Keratinocyte (primary cell): Measurements from ENCODE around the gene TSPEAR. TPM values are rescaled to one million over a fixed set of nuclear protein-coding genes. Genes with fewer than 3 reads are reported as not detected.

Experiments
- DNase-seq: peaks from one replicate; pipeline ENCODE4 v3.0.0-alpha.2; 2011; ENCODE audit warnings: low read depth, missing footprints, low spot score
- FAIRE-seq: peaks from 2 replicates; lab custom pipeline; 2011; peaks lifted over from hg19 to GRCh38; lab: Jason Lieb, UNC
- H2AFZ ChIP-seq: 2 replicates; pipeline ENCODE4 v1.6.0; 2012; ENCODE audit warnings: low read length, control low read depth, inconsistent platforms; ENCODE audit not compliant: control insufficient read depth
- H3K27ac ChIP-seq: 2 replicates; pipeline ENCODE4 v1.5.1; 2011; ENCODE audit warnings: low read length; ENCODE audit not compliant: control insufficient read depth, insufficient read depth
- H3K27me3 ChIP-seq: 3 replicates; pipeline ENCODE4 v1.6.0; 2011; ENCODE audit warnings: low read length; ENCODE audit not compliant: control insufficient read depth, insufficient read depth; ENCODE audit errors: extremely low read depth
- H3K36me3 ChIP-seq, 2 experiments: 2 replicates in 1 of 2; 3 replicates in 1 of 2; pipeline ENCODE4 v1.5.1; 2011; ENCODE audit warnings: low read length in 2 of 2, mild to moderate bottlenecking in 1 of 2; ENCODE audit not compliant: control insufficient read depth in 2 of 2, insufficient read depth in 2 of 2; ENCODE audit errors: extremely low read depth in 1 of 2
- H3K4me1 ChIP-seq: 3 replicates; pipeline ENCODE4 v1.5.1; 2011; ENCODE audit warnings: low read length; ENCODE audit not compliant: control insufficient read depth, insufficient read depth; ENCODE audit errors: extremely low read depth
- H3K4me2 ChIP-seq: 3 replicates; pipeline ENCODE4 v1.6.0; 2011; ENCODE audit warnings: low read depth, low read length; ENCODE audit not compliant: control insufficient read depth, insufficient read depth; ENCODE audit errors: extremely low read depth
- H3K4me3 ChIP-seq, 3 experiments: fragments of 200-600 bp in 1 of 3; sonication (generic) in 1 of 3; 2 replicates in 2 of 3; 3 replicates in 1 of 3; pipeline ENCODE4 v1.5.1; 2011 to 2016; ENCODE audit warnings: low read length in 3 of 3, mild to moderate bottlenecking in 3 of 3, control low read depth in 2 of 3, inconsistent platforms in 1 of 3, low read depth in 1 of 3, mixed read lengths in 1 of 3, mixed run types in 1 of 3, moderate library complexity in 1 of 3; ENCODE audit not compliant: control insufficient read depth in 2 of 3, insufficient read depth in 2 of 3; ENCODE audit errors: extremely low read depth in 1 of 3
- H3K79me2 ChIP-seq: 2 replicates; pipeline ENCODE4 v1.6.0; 2012; ENCODE audit warnings: low read length; ENCODE audit not compliant: control insufficient read depth, insufficient read depth
- H3K9ac ChIP-seq: 3 replicates; pipeline ENCODE4 v1.6.0; 2011; ENCODE audit warnings: low read length; ENCODE audit not compliant: control insufficient read depth, insufficient read depth; ENCODE audit errors: extremely low read depth
- H3K9me1 ChIP-seq: 3 replicates; pipeline ENCODE4 v1.6.0; 2011; ENCODE audit warnings: low read length; ENCODE audit not compliant: control insufficient read depth, insufficient read depth; ENCODE audit errors: extremely low read depth
- H3K9me3 ChIP-seq: 2 replicates; pipeline ENCODE4 v1.5.1; 2012; ENCODE audit warnings: low read depth, low read length; ENCODE audit not compliant: control insufficient read depth
- H4K20me1 ChIP-seq: 3 replicates; pipeline ENCODE4 v1.6.0; 2011; ENCODE audit warnings: low read length; ENCODE audit not compliant: control insufficient read depth, insufficient read depth; ENCODE audit errors: extremely low read depth
- EZH2 ChIP-seq: IDR thresholded peaks from one replicate; pipeline ENCODE4 v1.6.1; 2012; ENCODE audit warnings: inconsistent platforms, mild to moderate bottlenecking, low read length, moderate library complexity
- dilution Hi-C: fragments of 300-500 bp; cut with MboI; formaldehyde crosslinking; loops from one replicate; pipeline ENCODE4 v1.7.0; 2020; ENCODE audit warnings: low sequenced_read_pairs; ENCODE audit not compliant: extremely low pct_ligation_motif_present
- polyA plus RNA-seq, 5 experiments: library from polyadenylated mRNA; depleted of rRNA in 3 of 5; stranded (reverse) in 3 of 5; stranded (forward) in 1 of 5; unstranded in 1 of 5; fragments of >200 nt; gene quantifications; 1 replicate in 1 of 5; 2 replicates in 3 of 5; 3 replicates in 1 of 5; pipeline versions ENCODE4 v1.2.1 to v1.2.3, GENCODE V29; 2011 to 2012; ENCODE audit warnings: missing spikeins in 2 of 5, low read depth in 1 of 5, low replicate concordance in 1 of 5
- TF ChIP-seq, protein P1 (sequence below), 3 experiments: IDR thresholded peaks in 1 of 3; conservative IDR thresholded peaks in 1 of 3; optimal IDR thresholded peaks in 1 of 3; 2 replicates in 2 of 3; 3 replicates in 1 of 3; pipeline versions ENCODE3 to v1.5.1; 2011; ENCODE audit warnings: low read length in 3 of 3, mild to moderate bottlenecking in 3 of 3, moderate library complexity in 2 of 3, control low read depth in 1 of 3, inconsistent platforms in 1 of 3; ENCODE audit not compliant: insufficient read depth in 2 of 3; ENCODE audit errors: extremely low read depth in 1 of 3

The TSPEAR gene
- polyA plus RNA-seq, 1 donor (not counting 4 experiments of a cell fraction or from before 2014, with no cell fraction given), result 0.12 TPM

GRCh38 chr21:44749116-44749758 is 37.9 kb upstream of the TSPEAR start:
- no peak for TF ChIP-seq EZH2
- TF ChIP-seq, protein P1, sequence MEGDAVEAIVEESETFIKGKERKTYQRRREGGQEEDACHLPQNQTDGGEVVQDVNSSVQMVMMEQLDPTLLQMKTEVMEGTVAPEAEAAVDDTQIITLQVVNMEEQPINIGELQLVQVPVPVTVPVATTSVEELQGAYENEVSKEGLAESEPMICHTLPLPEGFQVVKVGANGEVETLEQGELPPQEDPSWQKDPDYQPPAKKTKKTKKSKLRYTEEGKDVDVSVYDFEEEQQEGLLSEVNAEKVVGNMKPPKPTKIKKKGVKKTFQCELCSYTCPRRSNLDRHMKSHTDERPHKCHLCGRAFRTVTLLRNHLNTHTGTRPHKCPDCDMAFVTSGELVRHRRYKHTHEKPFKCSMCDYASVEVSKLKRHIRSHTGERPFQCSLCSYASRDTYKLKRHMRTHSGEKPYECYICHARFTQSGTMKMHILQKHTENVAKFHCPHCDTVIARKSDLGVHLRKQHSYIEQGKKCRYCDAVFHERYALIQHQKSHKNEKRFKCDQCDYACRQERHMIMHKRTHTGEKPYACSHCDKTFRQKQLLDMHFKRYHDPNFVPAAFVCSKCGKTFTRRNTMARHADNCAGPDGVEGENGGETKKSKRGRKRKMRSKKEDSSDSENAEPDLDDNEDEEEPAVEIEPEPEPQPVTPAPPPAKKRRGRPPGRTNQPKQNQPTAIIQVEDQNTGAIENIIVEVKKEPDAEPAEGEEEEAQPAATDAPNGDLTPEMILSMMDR (optimal IDR thresholded peaks at IDR 0.05 in 1 of 3, IDR thresholded peaks at IDR 0.05 in 1 of 3, conservative IDR thresholded peaks at IDR 0.05 in 1 of 3; ENCODE audit: extremely low read depth in 1 of 3, insufficient read depth in 2 of 3, low read length in 3 of 3), result no peak
- Histone ChIP-seq H3K36me3 (no peaks in the 10 kb centered on the region), H3K27ac (peak overlapping the region; percentile 58), H3K4me2 (peak overlapping the region; percentile 89), H2AFZ (peak overlapping the region; percentile 20), H3K4me3 (peak overlapping the region; percentile 33 to 56 (median 51)), H4K20me1 (no peaks in the 10 kb centered on the region), H3K9ac (peak overlapping the region; percentile 63), H3K9me1 (no peaks in the 10 kb centered on the region), H3K9me3 (no peaks in the 10 kb centered on the region), H3K4me1 (peaks cover 53% of the 10 kb centered on the region), H3K79me2 (peaks cover 13% of the 10 kb centered on the region), H3K27me3 (no peaks in the 10 kb centered on the region)
- dilution Hi-C loops, result loop anchor here (25.0 kb wide), 1 partner anchor 262 kb away; no protein-coding TSS in a partner anchor
- DNase-seq, result no peak
- FAIRE-seq, result no peak

- Histone ChIP-seq H3K9me1 (no peaks in the 10 kb centered on the region), H3K79me2 (peaks cover 13% of the 10 kb centered on the region), H3K4me2 (peak overlapping the region; percentile 89), H3K27me3 (no peaks in the 10 kb centered on the region), H3K4me3 (peak overlapping the region; percentile 33 to 56 (median 51)), H3K9me3 (no peaks in the 10 kb centered on the region), H2AFZ (peak overlapping the region; percentile 20), H3K4me1 (peaks cover 50% of the 10 kb centered on the region), H3K27ac (no peak overlapping the region), H4K20me1 (no peaks in the 10 kb centered on the region), H3K36me3 (no peaks in the 10 kb centered on the region), H3K9ac (peak overlapping the region; percentile 63)
- dilution Hi-C loops, result loop anchor here (25.0 kb wide), 1 partner anchor 261 kb away; no protein-coding TSS in a partner anchor
- TF ChIP-seq, protein P1 (optimal IDR thresholded peaks at IDR 0.05 in 1 of 3, IDR thresholded peaks at IDR 0.05 in 1 of 3, conservative IDR thresholded peaks at IDR 0.05 in 1 of 3; ENCODE audit: extremely low read depth in 1 of 3, insufficient read depth in 2 of 3, low read length in 3 of 3), result no peak
- no peak for TF ChIP-seq EZH2
- peak; percentile 26 for FAIRE-seq
- DNase-seq, result peak; percentile 45
Measured at GRCh38 chr21:44748621-44749020, 37.2 kb upstream of the TSPEAR start.
